ENCODE results near the gene PMF1.

PMF1 gene

GRCh38 chr1:156241311-156241811, 28.6 kb downstream of the PMF1 start:
- no peak for DNase-seq

DNA sequence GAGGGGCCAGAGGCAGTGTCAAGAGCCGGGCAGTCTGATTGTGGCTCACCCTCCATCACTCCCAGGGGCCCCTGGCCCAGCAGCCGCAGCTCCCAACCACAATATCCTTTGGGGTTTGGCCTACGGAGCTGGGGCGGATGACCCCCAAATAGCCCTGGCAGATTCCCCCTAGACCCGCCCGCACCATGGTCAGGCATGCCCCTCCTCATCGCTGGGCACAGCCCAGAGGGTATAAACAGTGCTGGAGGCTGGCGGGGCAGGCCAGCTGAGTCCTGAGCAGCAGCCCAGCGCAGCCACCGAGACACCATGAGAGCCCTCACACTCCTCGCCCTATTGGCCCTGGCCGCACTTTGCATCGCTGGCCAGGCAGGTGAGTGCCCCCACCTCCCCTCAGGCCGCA, 29.1 kb downstream of the PMF1 start, which contains the start of gene BGLAP:
BGLAP (plus strand) TSS at position 259 of the 400 bp plus-strand sequence; CDS start at position 307, 48 bp downstream.
- no peak for DNase-seq

- no peak for DNase-seq
These were observed 29.9 kb downstream of the PMF1 start for GRCh38 chr1:156242738-156243137.

DNA sequence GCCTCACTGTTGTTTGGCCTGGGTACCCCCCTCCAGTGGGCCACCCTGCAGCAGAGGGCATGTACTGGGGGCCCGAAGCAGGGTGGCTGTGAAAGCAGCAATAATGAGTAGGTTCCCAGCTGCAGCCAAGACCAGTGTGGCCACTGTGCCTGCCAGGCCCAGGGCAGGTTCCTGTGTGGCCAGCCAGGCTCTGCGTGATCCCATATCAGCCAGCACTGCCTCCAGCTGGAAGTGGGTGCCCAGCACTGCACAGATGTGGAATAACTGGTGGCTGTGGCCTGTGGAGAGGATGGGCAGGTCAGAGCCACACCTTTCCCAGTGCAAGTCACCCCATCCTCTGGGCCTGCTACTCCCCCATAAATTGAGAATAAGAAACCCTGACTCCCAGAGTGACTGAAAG, 31.3 kb downstream of the PMF1 start:
- DNase-seq = no peak

GRCh38 chr1:156244712-156245111, 31.9 kb downstream of the PMF1 start:
- DNase-seq = no peak

- peak; percentile 55 for DNase-seq
These were observed 32.8 kb downstream of the PMF1 start for GRCh38 chr1:156245451-156246232.

- no peak for DNase-seq
These were observed 33.5 kb downstream of the PMF1 start for GRCh38 chr1:156246241-156246780.

- no peak for DNase-seq
These were observed 34.1 kb downstream of the PMF1 start for GRCh38 chr1:156246781-156247459.

GRCh38 chr1:156247460-156248322, 34.9 kb downstream of the PMF1 start, which contains the start of gene PAQR6:
Gene PAQR6, minus strand, starts transcription at chr1:156248056. Its CDS starts 1,325 bp downstream, at chr1:156246731.
- DNase-seq = no peak

GRCh38 chr1:156248323-156248683, 35.5 kb downstream of the PMF1 start:
- DNase-seq = no peak

GRCh38 chr1:156249593-156249992, 36.8 kb downstream of the PMF1 start:
- no peak for DNase-seq

GRCh38 chr1:156251527-156251926, 38.7 kb downstream of the PMF1 start:
- DNase-seq = no peak

DNA sequence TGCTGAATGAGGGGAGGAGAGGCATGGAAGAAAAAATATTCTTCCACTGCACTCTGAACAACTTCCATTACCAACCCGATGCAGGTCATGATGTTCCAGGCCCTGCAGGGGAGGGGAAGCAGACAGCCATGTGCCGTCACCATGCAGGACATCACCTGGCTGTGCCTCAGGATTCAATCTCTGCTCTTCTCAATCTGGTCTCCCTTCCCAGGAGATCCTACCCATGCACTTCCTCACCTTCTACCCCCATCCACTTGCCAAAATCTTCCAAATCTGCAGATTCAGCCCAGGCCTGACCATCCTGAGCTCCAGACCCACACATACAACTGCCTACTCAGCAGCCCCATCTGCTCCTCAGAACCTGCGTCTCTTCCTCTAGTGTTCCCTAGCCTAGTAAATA, 40.8 kb downstream of the PMF1 start:
- DNase-seq = no peak

- no peak for DNase-seq
These were observed 44.9 kb downstream of the PMF1 start for GRCh38 chr1:156257711-156258110.

- DNase-seq = no peak
These were observed 46.1 kb downstream of the PMF1 start for GRCh38 chr1:156258859-156259258.

DNA sequence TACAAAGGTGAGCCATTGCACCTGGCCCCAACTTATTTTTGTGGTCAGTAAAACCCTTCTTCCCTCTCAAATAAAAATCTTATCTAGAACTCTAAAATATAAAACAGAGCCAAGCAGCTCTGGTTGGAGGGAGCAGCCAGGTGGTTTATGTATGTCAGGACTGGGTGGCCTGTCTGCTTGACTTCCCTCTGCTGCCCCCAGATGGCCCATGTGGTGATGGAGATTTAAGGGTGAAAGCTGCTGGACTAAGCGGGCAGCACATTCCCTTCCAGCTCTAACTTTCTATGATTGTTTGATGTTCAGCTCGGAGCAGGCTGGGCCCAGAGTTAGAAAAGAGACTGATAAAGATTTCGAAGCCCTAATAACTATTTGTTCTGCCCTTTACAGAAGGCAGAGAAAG, 47.0 kb downstream of the PMF1 start:
- DNase-seq = no peak

- no peak for DNase-seq
These were observed 48.1 kb downstream of the PMF1 start for GRCh38 chr1:156260896-156261295.

GRCh38 chr1:156262461-156263287, 49.9 kb downstream of the PMF1 start:
- DNase-seq = no peak

GRCh38 chr1:156263288-156263655, 50.5 kb downstream of the PMF1 start:
- no peak for DNase-seq

DNA sequence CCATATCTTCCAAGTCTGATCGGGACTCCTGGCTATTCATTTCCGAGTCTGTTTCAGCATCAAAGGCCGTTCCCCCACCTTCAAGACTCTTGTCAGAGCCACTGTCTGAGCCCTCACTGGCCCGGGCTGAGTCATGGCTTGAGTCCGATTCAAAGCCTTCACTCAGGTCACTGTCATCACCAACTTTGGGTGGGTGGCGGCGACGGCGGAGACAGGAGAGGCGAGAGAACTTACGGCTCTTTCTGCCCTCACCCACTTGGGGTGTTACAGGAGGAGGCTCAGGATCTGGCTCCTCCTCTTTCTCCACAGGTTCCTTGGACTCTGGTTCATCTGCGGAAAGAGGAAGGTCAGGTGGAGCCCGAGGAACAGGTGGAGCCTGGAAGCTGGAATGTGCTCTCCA, 53.2 kb downstream of the PMF1 start:
- no peak for DNase-seq

DNA sequence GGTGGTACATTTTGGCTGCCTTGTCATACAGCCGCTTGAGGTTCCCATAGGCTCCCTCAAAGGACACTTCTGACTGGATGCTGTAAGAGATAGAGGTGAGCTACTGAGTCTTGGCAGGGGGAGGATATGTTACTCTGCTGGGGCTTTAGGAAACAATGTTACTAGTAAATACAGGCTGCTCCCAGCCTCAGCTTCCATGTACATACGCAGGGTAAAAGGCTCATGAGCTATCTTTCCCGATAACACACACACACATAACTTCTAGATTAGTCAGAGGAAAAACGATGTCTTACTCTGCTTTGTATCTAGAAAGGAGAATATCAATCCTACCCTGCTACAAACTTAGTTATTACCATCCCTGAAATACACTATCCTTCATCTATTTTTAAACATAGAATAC, 55.5 kb downstream of the PMF1 start:
- no peak for DNase-seq

- DNase-seq = no peak
These were observed 57.5 kb downstream of the PMF1 start for GRCh38 chr1:156270314-156270713.
